Fibroblast of villous mesenchyme (primary cell): Measurements from ENCODE around the gene SCAANT1. TPM values are rescaled to one million over a fixed set of nuclear protein-coding genes. Genes with fewer than 3 reads are reported as not detected.

Experiments
- DNase-seq: peaks from one replicate; pipeline ENCODE4 v3.0.0-alpha.2; 2010; ENCODE audit warnings: low read depth
- H3K4me3 ChIP-seq: 2 replicates; pipeline ENCODE4 v1.5.1; 2011; ENCODE audit warnings: low read depth, mild to moderate bottlenecking, low read length
- total RNA-seq: library from RNA; depleted of rRNA; stranded (reverse); fragments of >200 nt; gene quantifications from 2 replicates; pipeline ENCODE4 v1.2.3, GENCODE V29; 2012
- TF ChIP-seq, protein P1 (sequence below): IDR thresholded peaks from 2 replicates; pipeline ENCODE4 v1.5.1; 2012; ENCODE audit warnings: low read depth, mild to moderate bottlenecking, low read length; ENCODE audit not compliant: insufficient read depth

Gene SCAANT1
- not detected in 2 replicates for total RNA-seq

DNA sequence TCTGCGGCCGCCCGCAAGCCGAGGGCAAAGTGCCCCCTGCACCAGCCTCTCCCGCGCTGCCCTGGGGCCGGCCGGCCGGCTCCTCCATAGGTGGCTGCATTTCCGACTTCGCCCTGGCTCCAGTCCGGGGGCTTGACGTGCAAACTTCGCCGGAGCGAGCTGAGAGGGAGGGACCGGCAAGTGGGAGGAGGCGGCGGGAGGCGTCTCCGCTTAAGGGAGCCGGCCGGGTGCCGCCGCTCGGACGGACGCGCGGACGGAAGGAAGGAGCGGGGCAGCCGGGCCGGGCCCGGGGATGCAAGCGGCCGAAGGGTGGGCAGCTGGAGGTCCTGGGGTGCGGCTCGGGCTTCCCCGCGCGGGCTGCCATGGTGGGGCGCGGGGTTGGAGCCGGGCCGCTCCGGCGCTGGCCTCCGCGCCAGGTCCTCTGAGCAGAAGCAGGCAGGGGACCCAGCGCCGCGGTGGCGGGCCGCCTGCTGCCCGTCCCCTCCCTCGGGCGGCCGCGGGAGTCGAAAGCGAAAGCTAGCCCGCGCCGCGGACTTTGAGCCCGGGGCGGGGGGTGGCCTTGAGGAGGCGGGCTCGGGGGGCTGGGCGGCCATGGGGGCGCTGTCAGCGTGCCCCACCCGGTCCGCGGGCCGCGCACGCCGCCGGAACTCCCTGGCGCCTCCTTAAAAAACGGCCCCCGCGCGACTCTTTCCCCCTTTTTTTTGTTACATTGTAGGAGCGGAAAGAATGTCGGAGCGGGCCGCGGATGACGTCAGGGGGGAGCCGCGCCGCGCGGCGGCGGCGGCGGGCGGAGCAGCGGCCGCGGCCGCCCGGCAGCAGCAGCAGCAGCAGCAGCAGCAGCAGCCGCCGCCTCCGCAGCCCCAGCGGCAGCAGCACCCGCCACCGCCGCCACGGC lies at the start of gene SCAANT1:
Gene SCAANT1, minus strand, starts transcription at position 511 of the 895 bp plus-strand sequence.
- DNase-seq: peak; percentile 93
- TF ChIP-seq, protein P1, sequence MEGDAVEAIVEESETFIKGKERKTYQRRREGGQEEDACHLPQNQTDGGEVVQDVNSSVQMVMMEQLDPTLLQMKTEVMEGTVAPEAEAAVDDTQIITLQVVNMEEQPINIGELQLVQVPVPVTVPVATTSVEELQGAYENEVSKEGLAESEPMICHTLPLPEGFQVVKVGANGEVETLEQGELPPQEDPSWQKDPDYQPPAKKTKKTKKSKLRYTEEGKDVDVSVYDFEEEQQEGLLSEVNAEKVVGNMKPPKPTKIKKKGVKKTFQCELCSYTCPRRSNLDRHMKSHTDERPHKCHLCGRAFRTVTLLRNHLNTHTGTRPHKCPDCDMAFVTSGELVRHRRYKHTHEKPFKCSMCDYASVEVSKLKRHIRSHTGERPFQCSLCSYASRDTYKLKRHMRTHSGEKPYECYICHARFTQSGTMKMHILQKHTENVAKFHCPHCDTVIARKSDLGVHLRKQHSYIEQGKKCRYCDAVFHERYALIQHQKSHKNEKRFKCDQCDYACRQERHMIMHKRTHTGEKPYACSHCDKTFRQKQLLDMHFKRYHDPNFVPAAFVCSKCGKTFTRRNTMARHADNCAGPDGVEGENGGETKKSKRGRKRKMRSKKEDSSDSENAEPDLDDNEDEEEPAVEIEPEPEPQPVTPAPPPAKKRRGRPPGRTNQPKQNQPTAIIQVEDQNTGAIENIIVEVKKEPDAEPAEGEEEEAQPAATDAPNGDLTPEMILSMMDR: no peak
- H3K4me3 ChIP-seq: peak within 1 kb of the TSS; percentile 74

GRCh38 chr3:63961891-63962290 lies 49.7 kb upstream of the SCAANT1 start:
- TF ChIP-seq, protein P1: peak; percentile 71
- DNase-seq: peak; percentile 73
- no peak overlapping the region for H3K4me3 ChIP-seq

- TF ChIP-seq, protein P1: no peak
- DNase-seq: peak; percentile 83
Measured at GRCh38 chr3:63960048-63960711, 48.0 kb upstream of the SCAANT1 start.

DNA sequence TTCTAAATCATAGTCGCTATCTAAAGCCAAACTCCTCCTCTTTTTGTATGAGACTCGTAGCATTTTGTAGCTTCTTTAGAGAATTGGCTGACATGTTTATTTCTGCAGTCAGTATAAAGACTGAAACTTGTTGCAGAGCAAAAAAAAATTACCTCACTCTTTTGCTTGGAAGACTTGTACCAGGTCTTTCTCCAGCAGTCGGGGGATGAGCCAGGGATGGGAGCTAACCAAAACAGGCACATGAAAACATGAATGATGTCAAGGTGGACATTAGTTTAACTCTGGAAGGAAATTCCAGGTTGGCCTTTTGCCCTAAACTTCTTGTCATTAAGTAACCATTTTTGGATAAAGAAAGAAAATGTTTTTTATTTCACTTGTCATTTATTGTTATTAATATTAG lies 47.0 kb upstream of the SCAANT1 start:
- DNase-seq: no peak
- H3K4me3 ChIP-seq: no peak overlapping the region
- TF ChIP-seq, protein P1: no peak

More at GRCh38 chr3:63960048-63960711, 48.0 kb upstream of the SCAANT1 start:
- peak overlapping the region; percentile 54 for H3K4me3 ChIP-seq

- H3K4me3 ChIP-seq: no peak overlapping the region
- DNase-seq: no peak
- TF ChIP-seq, protein P1: no peak
Measured at GRCh38 chr3:63955830-63956545, 43.8 kb upstream of the SCAANT1 start.

- DNase-seq: no peak
- TF ChIP-seq, protein P1: no peak
- H3K4me3 ChIP-seq: no peak overlapping the region
Measured at GRCh38 chr3:63955036-63955650, 43.0 kb upstream of the SCAANT1 start.
